MM.1S (cell line): ENCODE data around the gene RASGRF2.

Source experiments
- EZH2 ChIP-seq: fragments of 300-600 bp; sonication (generic); optimal IDR thresholded peaks from 2 replicates; pipeline ENCODE3; 2017; ENCODE audit warnings: low read depth, mild to moderate bottlenecking, antibody characterized with exemption, low read length, mixed read lengths
- EZH2phosphoT487 ChIP-seq: fragments of 300-600 bp; sonication (generic); IDR thresholded peaks from 2 replicates; pipeline ENCODE4 v1.6.1; 2018; ENCODE audit warnings: antibody characterized with exemption, low read length
- TF ChIP-seq, protein P1 (sequence below): fragments of 300-600 bp; sonication (generic); IDR thresholded peaks from 2 replicates; pipeline ENCODE4 v1.5.1; 2016; ENCODE audit warnings: antibody characterized with exemption, low read length, mixed read lengths

DNA sequence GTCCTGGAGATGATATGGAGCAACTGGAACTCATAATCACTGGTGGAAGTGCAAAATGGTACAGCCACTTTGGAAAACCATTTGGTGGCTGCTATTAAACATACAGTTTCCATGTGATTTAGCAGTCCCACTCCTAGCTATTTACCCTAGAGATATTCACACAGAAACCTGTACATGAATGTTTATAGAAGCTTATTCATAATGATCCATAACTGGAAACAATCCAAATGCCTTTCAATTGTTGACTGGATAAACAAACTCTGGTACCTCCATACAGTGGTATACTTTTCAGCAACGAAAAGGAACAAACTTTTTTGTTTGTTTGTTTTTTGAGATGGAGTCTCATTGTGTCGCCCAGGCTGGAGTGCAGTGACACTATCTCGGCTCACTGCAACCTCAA is 47.7 kb upstream of the RASGRF2 start:
- TF ChIP-seq, protein P1, sequence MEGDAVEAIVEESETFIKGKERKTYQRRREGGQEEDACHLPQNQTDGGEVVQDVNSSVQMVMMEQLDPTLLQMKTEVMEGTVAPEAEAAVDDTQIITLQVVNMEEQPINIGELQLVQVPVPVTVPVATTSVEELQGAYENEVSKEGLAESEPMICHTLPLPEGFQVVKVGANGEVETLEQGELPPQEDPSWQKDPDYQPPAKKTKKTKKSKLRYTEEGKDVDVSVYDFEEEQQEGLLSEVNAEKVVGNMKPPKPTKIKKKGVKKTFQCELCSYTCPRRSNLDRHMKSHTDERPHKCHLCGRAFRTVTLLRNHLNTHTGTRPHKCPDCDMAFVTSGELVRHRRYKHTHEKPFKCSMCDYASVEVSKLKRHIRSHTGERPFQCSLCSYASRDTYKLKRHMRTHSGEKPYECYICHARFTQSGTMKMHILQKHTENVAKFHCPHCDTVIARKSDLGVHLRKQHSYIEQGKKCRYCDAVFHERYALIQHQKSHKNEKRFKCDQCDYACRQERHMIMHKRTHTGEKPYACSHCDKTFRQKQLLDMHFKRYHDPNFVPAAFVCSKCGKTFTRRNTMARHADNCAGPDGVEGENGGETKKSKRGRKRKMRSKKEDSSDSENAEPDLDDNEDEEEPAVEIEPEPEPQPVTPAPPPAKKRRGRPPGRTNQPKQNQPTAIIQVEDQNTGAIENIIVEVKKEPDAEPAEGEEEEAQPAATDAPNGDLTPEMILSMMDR = no peak
- no peak for TF ChIP-seq EZH2phosphoT487
- TF ChIP-seq EZH2 = no peak
